ENCODE measurements around the gene BARX1.
A peak's percentile ranks its signal among the peaks of the same experiment; 100 is the strongest.
"Not testable (repeated sequence)": the region's sequence is repeated elsewhere in the genome, so short reads cannot be mapped to it uniquely, and the experiment has no call there.

The BARX1 gene

DNA sequence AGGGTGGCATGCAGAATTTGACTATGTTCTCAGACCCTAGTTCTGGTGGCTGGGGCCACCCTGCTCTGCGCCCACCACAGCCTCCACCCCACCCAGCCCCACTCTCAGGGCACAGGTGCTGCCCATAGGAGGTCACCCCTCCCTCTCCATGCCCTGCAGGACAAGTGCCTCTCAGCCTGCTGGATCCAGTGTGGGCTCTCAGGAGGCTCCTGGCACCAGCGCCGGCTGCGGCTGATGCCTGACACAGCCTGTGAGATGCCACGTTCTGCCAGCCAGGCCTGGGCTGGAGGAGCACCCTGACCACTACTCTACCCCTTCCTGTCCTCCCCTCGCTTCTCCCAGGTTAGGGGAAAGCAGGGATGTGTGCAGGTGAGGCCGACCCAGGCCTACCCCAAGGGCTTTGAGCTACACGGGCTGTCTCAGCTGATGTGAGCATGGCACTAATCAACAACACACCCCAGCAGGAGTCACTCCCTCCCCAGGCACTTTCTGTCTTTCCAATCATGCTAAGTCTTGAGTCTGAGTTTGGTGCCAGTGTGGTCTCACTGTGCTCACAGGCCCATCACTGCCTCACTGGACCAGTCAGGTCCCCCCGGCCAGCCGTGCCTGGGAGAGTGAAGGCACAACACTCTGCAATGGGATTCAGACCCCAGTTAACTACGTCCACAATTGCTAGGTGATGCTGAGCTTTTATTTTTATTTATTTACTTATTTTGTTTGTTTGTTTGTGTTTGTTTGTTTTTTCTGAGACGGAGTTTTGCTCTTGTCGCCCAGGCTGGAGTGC is 12.1 kb upstream of the BARX1 start:
- TF ChIP-seq, protein P1, sequence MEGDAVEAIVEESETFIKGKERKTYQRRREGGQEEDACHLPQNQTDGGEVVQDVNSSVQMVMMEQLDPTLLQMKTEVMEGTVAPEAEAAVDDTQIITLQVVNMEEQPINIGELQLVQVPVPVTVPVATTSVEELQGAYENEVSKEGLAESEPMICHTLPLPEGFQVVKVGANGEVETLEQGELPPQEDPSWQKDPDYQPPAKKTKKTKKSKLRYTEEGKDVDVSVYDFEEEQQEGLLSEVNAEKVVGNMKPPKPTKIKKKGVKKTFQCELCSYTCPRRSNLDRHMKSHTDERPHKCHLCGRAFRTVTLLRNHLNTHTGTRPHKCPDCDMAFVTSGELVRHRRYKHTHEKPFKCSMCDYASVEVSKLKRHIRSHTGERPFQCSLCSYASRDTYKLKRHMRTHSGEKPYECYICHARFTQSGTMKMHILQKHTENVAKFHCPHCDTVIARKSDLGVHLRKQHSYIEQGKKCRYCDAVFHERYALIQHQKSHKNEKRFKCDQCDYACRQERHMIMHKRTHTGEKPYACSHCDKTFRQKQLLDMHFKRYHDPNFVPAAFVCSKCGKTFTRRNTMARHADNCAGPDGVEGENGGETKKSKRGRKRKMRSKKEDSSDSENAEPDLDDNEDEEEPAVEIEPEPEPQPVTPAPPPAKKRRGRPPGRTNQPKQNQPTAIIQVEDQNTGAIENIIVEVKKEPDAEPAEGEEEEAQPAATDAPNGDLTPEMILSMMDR (conservative IDR thresholded peaks at IDR 0.05; ENCODE audit: low read length), result no peak
- no peak for DNase-seq (ENCODE audit: low read depth)

GRCh38 chr9:93965830-93966577 is 10.8 kb upstream of the BARX1 start:
- TF ChIP-seq, protein P1 (conservative IDR thresholded peaks at IDR 0.05; ENCODE audit: low read length), result no peak
- H3K4me3 ChIP-seq (ENCODE audit: low read length), result no peak overlapping the region
- no peak for DNase-seq (ENCODE audit: low read depth)

More for the DNA sequence above, 12.1 kb upstream of the BARX1 start:
- H3K4me3 ChIP-seq (ENCODE audit: low read length), result no peak overlapping the region

DNA sequence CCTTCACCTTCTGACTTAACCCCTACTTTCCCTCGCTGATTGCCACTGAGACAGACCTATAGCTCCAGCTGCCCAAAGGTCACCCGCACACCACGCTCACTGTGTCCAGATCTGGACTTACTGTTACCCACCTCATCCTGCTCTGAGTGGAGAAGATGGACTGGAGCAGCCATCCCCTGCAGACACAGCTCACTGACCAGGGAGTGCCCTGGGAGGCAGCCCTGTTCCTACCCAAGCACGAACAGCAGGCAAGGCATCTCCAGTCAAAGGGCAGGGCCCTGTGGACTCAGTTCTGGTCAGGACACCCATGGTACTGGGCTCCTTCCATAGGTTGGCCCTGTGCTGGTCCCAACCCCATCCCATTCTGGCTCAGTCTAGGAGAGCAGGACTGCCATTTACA is 9.5 kb upstream of the BARX1 start:
- DNase-seq (ENCODE audit: low read depth), result no peak
- TF ChIP-seq, protein P1 (conservative IDR thresholded peaks at IDR 0.05; ENCODE audit: low read length), result no peak
- H3K4me3 ChIP-seq (ENCODE audit: low read length), result no peak overlapping the region

- no peak overlapping the region for H3K4me3 ChIP-seq (ENCODE audit: low read length)
Observed at GRCh38 chr9:93963969-93964368, 8.8 kb upstream of the BARX1 start.

GRCh38 chr9:93963489-93963888 is 8.3 kb upstream of the BARX1 start:
- not testable (repeated sequence) for DNase-seq (ENCODE audit: low read depth); H3K4me3 ChIP-seq (ENCODE audit: low read length)

More at GRCh38 chr9:93963969-93964368, 8.8 kb upstream of the BARX1 start:
- DNase-seq (ENCODE audit: low read depth), result no peak
- TF ChIP-seq, protein P1 (conservative IDR thresholded peaks at IDR 0.05; ENCODE audit: low read length), result no peak

GRCh38 chr9:93962561-93963440 is 7.6 kb upstream of the BARX1 start:
- no peak overlapping the region for H3K4me3 ChIP-seq (ENCODE audit: low read length)
- TF ChIP-seq, protein P1 (conservative IDR thresholded peaks at IDR 0.05; ENCODE audit: low read length), result peak; percentile 82

DNA sequence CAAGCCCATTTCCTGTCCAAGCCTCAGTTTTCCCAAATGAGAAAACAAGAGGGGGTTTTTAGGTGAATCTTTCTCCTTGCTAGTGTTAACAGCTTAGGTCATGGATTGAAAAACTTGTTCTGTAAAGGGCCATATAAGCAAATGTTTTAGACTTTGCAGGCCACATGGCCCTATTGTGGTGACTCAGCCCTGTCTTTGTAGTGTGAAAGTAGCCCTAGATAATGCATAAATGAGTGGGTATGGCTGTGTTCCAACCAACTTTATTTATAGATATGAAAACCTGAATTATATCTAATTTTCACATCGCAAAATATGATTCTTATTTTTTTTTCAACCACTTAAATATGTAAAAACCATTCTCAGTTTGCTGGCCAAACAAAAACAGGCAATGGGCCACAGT is 6.9 kb upstream of the BARX1 start:
- TF ChIP-seq, protein P1 (conservative IDR thresholded peaks at IDR 0.05; ENCODE audit: low read length), result no peak
- H3K4me3 ChIP-seq (ENCODE audit: low read length), result no peak overlapping the region
- DNase-seq (ENCODE audit: low read depth), result no peak

More at GRCh38 chr9:93962561-93963440, 7.6 kb upstream of the BARX1 start:
- peak; percentile 75 for DNase-seq (ENCODE audit: low read depth)
